T-helper 2 cell treated with Interferon-gamma antibody and Interleukin-4, amounts not matched to agents 5 μg/mL and 100 μg/mL, for 36 hours (primary cell): ENCODE measurements around the gene COL7A1.

ENCODE experiments used
- DNase-seq: peaks from one replicate; pipeline ENCODE4 v3.0.0; 2021; ENCODE audit warnings: low spot score
- H3K27ac Mint-ChIP-seq: one replicate; pipeline ENCODE4 v1.8.0; 2021; ENCODE audit warnings: mild to moderate bottlenecking, mixed read lengths
- H3K27me3 Mint-ChIP-seq: one replicate; pipeline ENCODE4 v1.8.0; 2021; ENCODE audit warnings: low read depth, mixed read lengths
- H3K36me3 Mint-ChIP-seq: one replicate; pipeline ENCODE4 v1.8.0; 2021; ENCODE audit warnings: low read depth, mixed read lengths
- H3K4me1 Mint-ChIP-seq: one replicate; pipeline ENCODE4 v1.8.0; 2021; ENCODE audit warnings: low read depth, mixed read lengths
- H3K4me3 Mint-ChIP-seq: one replicate; pipeline ENCODE4 v1.8.0; 2022; ENCODE audit warnings: mild to moderate bottlenecking, moderate library complexity, mixed read lengths
- H3K9me3 Mint-ChIP-seq: one replicate; pipeline ENCODE4 v1.8.0; 2021; ENCODE audit warnings: mixed read lengths

COL7A1 gene

DNA sequence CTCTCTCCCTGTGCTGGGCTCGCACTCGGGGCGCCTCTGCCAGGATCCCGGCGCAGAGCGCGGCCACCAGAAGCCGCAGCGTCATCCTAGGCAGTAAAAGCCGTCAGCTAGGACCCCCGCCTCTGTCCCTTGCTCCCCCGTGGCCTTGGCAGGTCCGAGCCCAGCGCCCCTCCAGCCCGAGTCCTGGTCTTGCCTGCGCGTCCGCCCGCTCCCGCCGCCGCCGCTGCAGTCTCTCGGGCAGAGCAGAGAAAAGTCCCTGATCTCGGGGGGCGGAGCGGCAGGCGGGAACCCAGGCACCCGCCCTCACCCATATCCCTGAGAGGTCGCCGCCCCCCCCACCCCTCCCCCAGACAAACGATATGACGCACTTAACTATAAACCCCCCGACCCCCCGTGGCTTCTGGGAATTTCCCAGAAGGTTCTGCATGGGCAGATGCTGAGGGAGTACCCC is at the start of gene COL7A1:
COL7A1 (minus strand) TSS at position 255 of the 451 bp plus-strand sequence; CDS start at position 85, 170 bp downstream.
- peaks cover under 1% of the 10 kb centered on the region for H3K36me3 Mint-ChIP-seq
- peaks cover 13% of the 10 kb centered on the region for H3K27me3 Mint-ChIP-seq
- no peaks in the 10 kb centered on the region for H3K4me1 Mint-ChIP-seq
- no peak within 1 kb of the TSS for H3K27ac Mint-ChIP-seq
- DNase-seq = no peak
- H3K9me3 Mint-ChIP-seq = no peaks in the 10 kb centered on the region
- no peak within 1 kb of the TSS for H3K4me3 Mint-ChIP-seq

DNA sequence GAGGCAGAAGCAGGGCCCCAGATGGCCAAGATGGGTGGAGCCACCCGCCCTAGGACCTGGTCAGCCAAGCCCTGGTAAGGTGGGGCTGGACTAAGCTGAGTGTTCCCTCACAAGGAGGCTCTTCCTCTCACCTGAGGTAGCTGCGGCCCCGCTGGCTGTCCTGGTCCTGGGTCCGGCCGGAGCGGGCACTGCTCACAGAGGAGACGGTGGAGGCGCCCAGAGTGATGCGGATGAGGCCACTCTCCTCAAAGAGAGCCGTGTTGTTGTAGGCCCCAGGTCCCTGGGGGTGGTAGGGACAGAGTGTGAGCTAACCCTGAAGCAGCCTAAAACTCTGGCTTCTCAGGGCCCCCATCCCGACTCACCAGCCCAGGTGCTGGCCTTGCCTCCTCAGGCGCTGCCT is 47.5 kb upstream of the COL7A1 start:
- Mint-ChIP-seq H3K27me3 (no peaks in the 10 kb centered on the region), H3K4me3 (no peak overlapping the region), H3K9me3 (no peaks in the 10 kb centered on the region), H3K4me1 (no peaks in the 10 kb centered on the region), H3K27ac (no peak overlapping the region), H3K36me3 (no peaks in the 10 kb centered on the region)
- no peak for DNase-seq

DNA sequence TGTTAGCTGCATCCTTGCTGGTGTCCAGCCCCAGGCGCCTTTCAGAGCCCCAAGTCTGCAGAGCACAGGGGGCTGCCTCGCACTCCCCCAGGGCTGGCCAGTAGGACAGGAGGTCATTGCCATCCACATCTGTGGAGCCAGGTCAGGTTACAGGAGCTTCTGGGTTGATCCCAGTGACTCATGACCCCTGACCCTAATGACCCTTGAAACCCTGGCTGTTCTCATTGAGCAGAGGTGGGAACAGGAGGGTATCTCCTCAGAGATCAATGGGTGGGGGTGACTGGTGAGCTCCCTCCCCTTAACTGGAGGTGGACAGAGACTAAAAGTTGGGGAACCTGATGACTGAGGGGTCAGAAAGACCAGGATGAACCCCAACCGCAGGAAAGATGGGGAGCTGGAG is 46.3 kb upstream of the COL7A1 start:
- Mint-ChIP-seq H3K4me3 (no peak overlapping the region), H3K27ac (no peak overlapping the region), H3K4me1 (no peaks in the 10 kb centered on the region), H3K36me3 (no peaks in the 10 kb centered on the region), H3K9me3 (no peaks in the 10 kb centered on the region), H3K27me3 (no peaks in the 10 kb centered on the region)
- no peak for DNase-seq

DNA sequence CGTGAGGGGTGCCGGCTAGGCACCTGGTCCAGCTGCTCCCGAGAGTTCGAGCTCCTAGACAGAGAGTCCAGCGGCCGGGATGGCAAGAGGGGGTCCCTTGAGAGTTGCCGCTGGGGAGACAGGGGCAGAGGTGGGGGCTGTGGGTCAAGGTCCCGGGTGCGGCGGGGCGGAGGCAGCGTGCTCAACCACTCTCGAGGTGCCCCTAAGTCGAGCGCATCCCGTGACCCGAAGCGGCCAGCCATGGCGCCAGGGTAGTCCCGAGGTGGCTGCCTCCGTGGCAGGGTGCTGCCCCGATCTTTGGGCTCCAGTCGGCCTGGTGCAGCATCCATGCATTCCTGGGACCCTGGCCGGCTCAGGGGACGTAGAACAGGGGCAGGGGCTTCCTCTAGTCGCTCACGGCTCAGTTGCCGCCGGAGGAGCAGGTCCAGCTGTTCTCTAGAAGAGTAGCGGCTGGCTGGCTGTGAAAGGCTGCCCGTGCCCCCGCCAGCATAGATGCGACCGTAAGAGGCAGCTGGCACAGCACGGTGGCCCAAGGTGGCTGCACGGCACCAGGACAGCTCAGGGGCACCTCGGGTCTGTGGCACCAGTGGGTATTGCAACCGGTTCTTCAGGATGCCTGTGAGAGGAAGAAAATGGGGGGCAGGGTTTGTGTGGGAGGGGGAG is 44.9 kb upstream of the COL7A1 start:
- H3K9me3 Mint-ChIP-seq = no peaks in the 10 kb centered on the region
- no peak overlapping the region for H3K4me3 Mint-ChIP-seq
- H3K27me3 Mint-ChIP-seq = no peaks in the 10 kb centered on the region

DNA sequence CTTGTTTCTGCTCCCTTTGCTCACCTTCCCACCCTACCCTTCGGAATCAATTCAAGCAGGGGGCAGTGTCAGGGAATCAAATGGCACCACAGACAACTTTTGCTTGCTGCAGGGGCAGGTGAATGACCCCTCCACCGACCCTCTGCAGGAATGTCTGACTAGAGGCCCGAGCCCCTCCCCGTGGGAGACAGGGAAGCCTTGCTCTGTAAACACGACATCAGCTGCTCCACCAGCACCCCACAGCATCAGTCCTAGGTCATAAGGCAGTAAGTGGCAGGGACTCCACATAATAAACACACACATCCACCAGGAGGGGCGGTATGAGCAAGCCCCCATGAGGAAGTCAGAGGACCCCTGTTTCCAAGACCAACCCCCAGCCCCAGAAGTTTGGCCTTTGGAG is 42.2 kb upstream of the COL7A1 start:
- H3K27me3 Mint-ChIP-seq = no peaks in the 10 kb centered on the region

More for the DNA sequence above, 44.9 kb upstream of the COL7A1 start:
- DNase-seq = no peak
- Mint-ChIP-seq H3K4me1 (peaks cover 6% of the 10 kb centered on the region), H3K36me3 (no peaks in the 10 kb centered on the region), H3K27ac (no peak overlapping the region)

DNA sequence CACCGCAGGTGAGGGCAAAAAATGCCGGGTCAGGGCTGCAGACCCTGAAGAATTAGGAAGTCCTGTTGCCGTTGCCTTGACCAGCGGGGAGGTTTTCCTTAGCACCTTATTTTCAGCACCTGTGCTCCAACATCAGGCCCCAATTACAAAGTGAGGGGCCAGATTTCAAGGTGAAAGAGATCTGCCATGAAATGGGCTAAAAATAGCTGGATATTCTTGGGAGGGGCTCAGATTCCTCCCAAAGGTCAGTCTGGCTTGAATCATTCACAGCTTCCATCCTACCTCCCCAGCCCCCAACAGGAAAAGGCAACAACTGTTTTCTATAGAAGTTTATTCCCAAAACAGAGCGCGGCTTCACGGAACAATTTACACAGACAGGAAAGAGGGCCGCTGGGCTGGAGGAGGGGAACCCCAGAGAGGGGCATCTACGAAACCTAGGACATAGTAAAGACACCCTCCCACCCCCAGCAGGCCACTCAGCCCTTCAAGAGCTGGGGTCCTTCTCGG is 41.1 kb upstream of the COL7A1 start:
- peak overlapping the region; percentile 92 for H3K4me3 Mint-ChIP-seq
- H3K27ac Mint-ChIP-seq = peak overlapping the region; percentile 20
- H3K4me1 Mint-ChIP-seq = peaks cover 14% of the 10 kb centered on the region

More for the DNA sequence above, 42.2 kb upstream of the COL7A1 start:
- DNase-seq = no peak
- peaks cover 2% of the 10 kb centered on the region for H3K36me3 Mint-ChIP-seq
- H3K4me1 Mint-ChIP-seq = peaks cover 14% of the 10 kb centered on the region
- no peak overlapping the region for H3K27ac Mint-ChIP-seq
- H3K9me3 Mint-ChIP-seq = no peaks in the 10 kb centered on the region
- H3K4me3 Mint-ChIP-seq = no peak overlapping the region

DNA sequence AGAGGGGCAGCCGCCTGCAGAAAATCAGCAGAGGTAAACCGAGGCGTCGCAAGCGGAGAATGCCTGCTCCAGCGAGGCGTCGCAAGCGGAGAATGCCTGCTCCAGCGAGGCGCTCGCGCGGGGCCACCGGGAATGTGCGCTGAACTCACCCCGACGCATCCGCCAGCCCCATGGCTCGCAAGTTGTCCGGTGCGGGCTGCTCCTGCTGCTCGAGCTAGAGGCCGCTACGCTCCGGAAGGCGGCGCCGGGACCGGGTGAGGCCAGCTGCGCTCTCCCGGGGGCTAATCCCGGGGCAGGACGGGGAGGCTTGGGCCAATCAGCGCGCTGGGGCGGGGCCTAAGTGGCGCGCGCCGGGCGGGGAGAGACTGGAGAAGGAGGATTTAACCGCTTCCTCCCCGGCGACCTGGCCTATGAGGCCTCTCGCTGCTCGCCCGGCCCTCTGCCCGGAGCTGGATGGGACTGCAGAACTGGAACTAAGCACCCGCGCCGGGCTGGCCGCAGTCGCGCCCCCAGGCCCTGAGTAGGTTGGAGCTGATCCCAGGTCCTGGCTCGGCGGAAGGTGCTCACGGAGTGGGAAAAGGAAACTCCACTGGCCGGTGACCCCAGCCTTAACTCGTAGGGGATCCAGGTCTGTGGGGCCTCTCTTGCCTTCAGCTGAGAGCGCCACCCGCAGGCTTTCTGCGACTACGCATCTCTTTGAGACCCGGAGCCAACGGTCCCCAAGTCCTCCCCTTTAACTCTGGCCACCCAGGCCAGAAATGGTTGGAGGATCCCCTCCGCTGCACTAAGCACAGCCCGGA is 40.3 kb upstream of the COL7A1 start, which contains the start of gene SLC26A6:
SLC26A6 (minus strand) TSS at position 240 of the 800 bp plus-strand sequence; CDS start at position 172, 68 bp downstream.
- peaks cover 13% of the 10 kb centered on the region for H3K36me3 Mint-ChIP-seq
- peaks cover 14% of the 10 kb centered on the region for H3K4me1 Mint-ChIP-seq
- peak; percentile 97 for DNase-seq
- H3K4me3 Mint-ChIP-seq = peak within 1 kb of the TSS; percentile 92
- peak within 1 kb of the TSS; percentile 81 for H3K27ac Mint-ChIP-seq
- no peaks in the 10 kb centered on the region for H3K9me3 Mint-ChIP-seq
- H3K27me3 Mint-ChIP-seq = no peaks in the 10 kb centered on the region

More for the DNA sequence above, 41.1 kb upstream of the COL7A1 start:
- DNase-seq = no peak
- no peaks in the 10 kb centered on the region for H3K9me3 Mint-ChIP-seq
- H3K36me3 Mint-ChIP-seq = peaks cover 9% of the 10 kb centered on the region
- no peaks in the 10 kb centered on the region for H3K27me3 Mint-ChIP-seq

DNA sequence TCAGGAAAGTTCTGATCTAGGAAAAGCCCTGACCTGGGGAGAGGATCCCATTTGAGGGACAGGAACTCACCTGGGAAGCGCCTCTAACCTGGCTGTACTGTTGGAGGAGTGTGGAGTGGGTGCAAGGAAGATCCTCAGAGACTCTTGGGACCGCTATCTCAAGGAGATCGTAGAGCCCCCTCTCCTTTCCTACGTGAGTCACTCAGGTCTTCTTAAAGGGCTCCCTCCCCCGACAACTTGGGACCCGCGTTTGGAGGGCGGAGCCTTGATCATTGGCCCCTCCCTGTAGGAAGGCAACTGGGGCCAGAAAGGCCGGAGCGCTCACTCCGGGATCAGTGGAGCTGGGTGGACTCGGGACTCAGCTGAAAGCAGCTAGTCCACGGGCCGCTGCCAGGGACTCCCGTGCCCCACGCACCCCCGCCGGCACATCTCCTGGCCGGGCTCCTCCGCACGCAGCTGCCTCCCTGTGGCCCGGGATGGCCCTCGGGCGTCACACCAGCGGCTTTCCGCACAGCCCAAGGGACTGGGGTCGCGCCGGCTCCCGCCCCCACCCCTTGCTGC is 39.6 kb upstream of the COL7A1 start:
- peaks cover 15% of the 10 kb centered on the region for H3K36me3 Mint-ChIP-seq
- H3K4me1 Mint-ChIP-seq = peaks cover 14% of the 10 kb centered on the region
- no peaks in the 10 kb centered on the region for H3K27me3 Mint-ChIP-seq
- H3K27ac Mint-ChIP-seq = no peak overlapping the region
- DNase-seq = peak; percentile 47
- peak overlapping the region; percentile 92 for H3K4me3 Mint-ChIP-seq
- H3K9me3 Mint-ChIP-seq = no peaks in the 10 kb centered on the region

DNA sequence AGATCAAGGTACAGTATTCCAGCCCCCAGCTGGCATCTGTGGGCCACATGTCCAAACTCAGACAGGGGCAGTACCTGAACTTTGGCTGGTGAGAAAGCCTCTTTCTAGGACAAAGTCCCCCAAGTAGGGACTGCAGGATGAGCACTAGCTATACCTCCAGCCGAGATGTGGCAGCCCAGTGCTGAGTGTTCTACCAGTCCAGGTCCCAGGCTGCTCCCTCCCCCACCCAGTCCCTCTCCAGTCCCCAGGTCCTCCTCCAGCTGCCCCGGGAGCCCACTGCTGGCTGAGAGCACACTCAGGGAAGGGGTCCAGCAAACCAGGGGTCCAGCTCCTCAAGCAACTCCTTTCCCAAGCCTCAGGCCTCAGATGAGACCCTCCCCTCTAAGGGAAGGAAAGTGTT is 38.6 kb upstream of the COL7A1 start:
- no peaks in the 10 kb centered on the region for H3K9me3 Mint-ChIP-seq
- H3K27me3 Mint-ChIP-seq = no peaks in the 10 kb centered on the region
- DNase-seq = no peak
- peak overlapping the region; percentile 31 for H3K27ac Mint-ChIP-seq
- H3K36me3 Mint-ChIP-seq = peaks cover 23% of the 10 kb centered on the region
- H3K4me3 Mint-ChIP-seq = peak overlapping the region; percentile 92
- H3K4me1 Mint-ChIP-seq = peaks cover 14% of the 10 kb centered on the region

DNA sequence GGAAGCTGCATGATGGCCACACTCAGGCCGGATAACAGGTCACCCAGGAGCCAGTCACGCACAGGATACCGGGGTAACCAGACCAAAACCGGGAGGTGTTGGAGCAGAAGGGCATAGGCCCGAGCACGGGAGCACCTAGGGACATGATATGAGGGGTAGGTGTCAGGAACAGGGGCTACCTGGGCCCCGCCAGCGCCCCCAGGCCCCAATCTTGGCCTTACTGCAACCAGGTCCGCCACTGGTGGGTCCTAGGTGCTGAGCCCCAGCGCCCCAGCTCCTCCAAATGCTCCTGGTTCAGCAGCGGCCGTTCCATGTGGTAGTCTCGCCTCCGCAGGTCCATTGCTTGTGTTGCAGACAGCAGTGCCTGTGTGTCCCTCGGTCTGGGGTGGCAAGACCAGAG is 38.1 kb upstream of the COL7A1 start:
- H3K27ac Mint-ChIP-seq = peak overlapping the region; percentile 31
- peaks cover 14% of the 10 kb centered on the region for H3K4me1 Mint-ChIP-seq
- no peak overlapping the region for H3K4me3 Mint-ChIP-seq
- DNase-seq = no peak
- H3K27me3 Mint-ChIP-seq = no peaks in the 10 kb centered on the region
- peaks cover 24% of the 10 kb centered on the region for H3K36me3 Mint-ChIP-seq
- H3K9me3 Mint-ChIP-seq = no peaks in the 10 kb centered on the region

DNA sequence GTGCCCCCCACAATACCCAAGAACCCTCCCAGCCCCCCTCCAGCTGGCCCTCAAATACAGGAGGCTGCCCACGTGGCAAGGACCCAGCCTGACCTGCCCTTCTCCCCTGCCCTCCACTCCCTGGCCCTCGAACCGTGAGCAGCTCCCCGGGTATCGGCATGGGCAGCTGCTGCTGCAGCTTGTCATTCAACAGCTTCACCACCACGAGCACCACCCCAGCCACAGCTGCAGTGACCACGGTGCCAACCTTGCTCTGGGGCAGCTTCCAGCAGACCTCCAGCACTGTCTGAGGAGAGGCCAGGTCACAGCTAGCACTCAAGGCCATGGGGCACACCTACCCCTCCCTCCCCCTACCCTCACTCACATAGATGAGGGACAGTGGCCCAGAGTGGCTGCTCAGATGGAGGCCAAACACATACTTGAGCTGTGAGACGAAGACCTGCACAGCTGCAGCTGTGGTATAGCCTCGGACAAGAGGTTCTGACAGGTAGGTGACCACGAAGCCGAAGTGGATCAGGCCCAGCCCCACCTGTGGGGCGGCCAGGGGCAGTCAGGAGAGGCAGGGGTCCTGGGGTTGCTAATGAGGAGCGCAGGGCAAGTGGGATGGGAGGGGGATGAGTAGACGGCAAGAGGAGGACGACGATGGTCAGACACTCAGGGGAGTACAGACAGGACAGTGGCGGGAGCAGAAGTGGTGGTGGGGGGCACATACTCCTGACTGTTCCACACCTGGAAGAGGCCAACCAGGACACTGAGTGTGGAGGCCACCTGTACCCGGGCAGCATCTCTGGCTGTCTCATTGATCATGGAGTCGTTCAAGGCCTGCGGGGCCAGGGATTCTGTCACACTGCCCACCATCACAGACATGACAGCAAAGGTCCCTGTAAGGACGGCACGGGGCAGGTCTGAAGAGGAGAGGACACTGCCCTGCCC is 36.7 kb upstream of the COL7A1 start:
- Mint-ChIP-seq H3K27me3 (no peaks in the 10 kb centered on the region), H3K9me3 (no peaks in the 10 kb centered on the region), H3K4me1 (peaks cover 14% of the 10 kb centered on the region), H3K36me3 (peaks cover 34% of the 10 kb centered on the region), H3K27ac (peak overlapping the region; percentile 45), H3K4me3 (peak overlapping the region; percentile 46)
- no peak for DNase-seq

DNA sequence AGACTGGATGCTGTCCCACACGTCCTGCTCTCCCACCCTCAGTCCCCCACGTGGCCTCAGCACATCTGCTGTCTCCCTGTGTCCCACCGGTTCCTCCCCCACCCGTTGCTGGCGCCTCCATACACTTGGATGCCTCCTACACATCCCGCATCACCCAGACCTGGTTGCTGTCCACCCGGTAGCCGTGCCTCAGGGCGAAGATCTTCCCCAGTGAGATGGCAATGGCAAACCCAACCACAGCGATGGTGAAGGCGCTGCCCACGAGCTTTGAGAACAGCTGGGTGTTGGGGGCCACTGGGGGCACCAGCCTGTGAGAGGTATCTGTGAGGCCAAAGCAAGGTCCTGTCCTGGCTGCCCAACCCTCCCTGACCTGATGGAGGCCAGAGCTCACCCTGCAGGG is 35.7 kb upstream of the COL7A1 start:
- Mint-ChIP-seq H3K4me1 (peaks cover 9% of the 10 kb centered on the region), H3K9me3 (no peaks in the 10 kb centered on the region), H3K4me3 (no peak overlapping the region), H3K36me3 (peaks cover 37% of the 10 kb centered on the region), H3K27me3 (no peaks in the 10 kb centered on the region), H3K27ac (no peak overlapping the region)
- DNase-seq = no peak

DNA sequence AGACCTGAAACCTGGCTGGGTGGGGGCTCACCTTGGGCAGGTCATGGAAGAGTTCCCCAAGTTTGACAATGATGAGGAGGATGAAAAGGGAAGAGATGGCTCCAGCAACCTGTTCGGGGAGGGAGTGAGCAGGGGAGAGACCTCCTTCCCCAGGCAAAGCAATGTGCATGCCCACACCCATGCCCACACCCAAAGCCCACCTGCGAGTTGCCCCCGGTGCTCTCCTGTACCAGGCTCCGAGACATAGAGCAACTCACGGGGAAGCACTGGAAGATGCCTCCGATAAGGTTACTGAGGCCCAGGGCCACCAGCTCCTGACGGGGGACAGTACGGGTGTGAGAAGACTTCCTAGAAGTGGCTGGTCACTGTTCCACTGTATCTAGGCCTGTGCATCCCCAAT is 35.3 kb upstream of the COL7A1 start:
- no peak overlapping the region for H3K27ac Mint-ChIP-seq
- H3K27me3 Mint-ChIP-seq = no peaks in the 10 kb centered on the region
- no peak overlapping the region for H3K4me3 Mint-ChIP-seq

More for the DNA sequence above, 35.3 kb upstream of the COL7A1 start:
- Mint-ChIP-seq H3K36me3 (peaks cover 37% of the 10 kb centered on the region), H3K9me3 (no peaks in the 10 kb centered on the region), H3K4me1 (peaks cover 8% of the 10 kb centered on the region)
- no peak for DNase-seq
